ENCODE results near the gene TREML2. TPM values are rescaled to one million over a fixed set of nuclear protein-coding genes. Genes with fewer than 3 reads are reported as not detected.

Gene TREML2
- total and polyA plus RNA-seq, 3 donors from 2014 or later = 1.1 to 5.8 (median 1.8) TPM

GRCh38 chr6:41239467-41240159 is 38.7 kb upstream of the TREML2 start:
- Histone ChIP-seq H3K4me3 (peak overlapping the region in 1 of 2 donors; percentile 20), H3K36me3 (ENCODE audit: low read depth, missing control alignments) (no peaks in the 10 kb centered on the region), H3K4me1 (no peaks in the 10 kb centered on the region), H3K9me3 (no peaks in the 10 kb centered on the region), H3K27ac (no peak overlapping the region), H3K27me3 (no peaks in the 10 kb centered on the region)
- TF ChIP-seq CTCF (IDR thresholded peaks at IDR 0.05) = no peak
- no peak for TF ChIP-seq POLR2A (IDR thresholded peaks at IDR 0.05)
- WGBS, 2 donors = 8 to 12% methylated on average over 22 of the region's 22 CpGs
- intact Hi-C loops (cut with DNase I; ENCODE audit: low total_unique reads) = no loop called here
- no peak for DNase-seq

DNA sequence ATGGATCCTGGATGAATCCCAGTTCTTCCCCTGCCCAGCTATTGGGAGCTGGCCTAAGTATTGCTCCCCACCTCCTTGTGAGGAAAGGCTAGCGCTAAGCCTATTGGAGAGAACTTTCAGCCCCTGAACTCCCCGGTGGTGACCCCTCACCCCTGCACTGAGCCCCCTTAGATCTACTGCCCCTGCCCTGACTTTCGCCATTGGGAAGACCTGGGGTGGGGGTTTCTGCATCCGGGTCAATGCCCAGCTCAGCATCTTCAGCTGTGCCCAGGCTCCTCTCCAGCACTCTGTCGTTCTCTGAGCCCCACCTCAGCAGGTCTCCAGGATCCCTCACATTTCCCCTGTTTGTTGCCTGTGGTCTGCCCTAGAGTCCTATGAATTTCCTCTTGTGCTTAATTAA is 36.2 kb upstream of the TREML2 start:
- intact Hi-C loops (cut with DNase I; ENCODE audit: low total_unique reads) = no loop called here
- Histone ChIP-seq H3K4me1 (no peaks in the 10 kb centered on the region), H3K4me3 (no peak overlapping the region), H3K36me3 (ENCODE audit: low read depth, missing control alignments) (no peaks in the 10 kb centered on the region), H3K9me3 (no peaks in the 10 kb centered on the region), H3K27me3 (no peaks in the 10 kb centered on the region), H3K27ac (no peak overlapping the region)
- 56 to 75% methylated on average over 2 to 5 of the region's 5 CpGs for WGBS, 2 donors
- DNase-seq = no peak
- TF ChIP-seq CTCF (IDR thresholded peaks at IDR 0.05) = no peak

GRCh38 chr6:41236276-41236675 is 35.3 kb upstream of the TREML2 start:
- intact Hi-C loops (cut with DNase I; ENCODE audit: low total_unique reads) = no loop called here
- no peak overlapping the region for H3K4me3 ChIP-seq
- no peaks in the 10 kb centered on the region for H3K4me1 ChIP-seq
- no peaks in the 10 kb centered on the region for H3K9me3 ChIP-seq
- no peaks in the 10 kb centered on the region for H3K27me3 ChIP-seq
- 96% methylated on average over 4 of the region's 4 CpGs for WGBS, 2 donors
- H3K27ac ChIP-seq = no peak overlapping the region
- TF ChIP-seq CTCF (IDR thresholded peaks at IDR 0.05) = no peak
- no peak for TF ChIP-seq POLR2A (IDR thresholded peaks at IDR 0.05)
- no peaks in the 10 kb centered on the region for H3K36me3 ChIP-seq (ENCODE audit: low read depth, missing control alignments)
- DNase-seq = no peak

DNA sequence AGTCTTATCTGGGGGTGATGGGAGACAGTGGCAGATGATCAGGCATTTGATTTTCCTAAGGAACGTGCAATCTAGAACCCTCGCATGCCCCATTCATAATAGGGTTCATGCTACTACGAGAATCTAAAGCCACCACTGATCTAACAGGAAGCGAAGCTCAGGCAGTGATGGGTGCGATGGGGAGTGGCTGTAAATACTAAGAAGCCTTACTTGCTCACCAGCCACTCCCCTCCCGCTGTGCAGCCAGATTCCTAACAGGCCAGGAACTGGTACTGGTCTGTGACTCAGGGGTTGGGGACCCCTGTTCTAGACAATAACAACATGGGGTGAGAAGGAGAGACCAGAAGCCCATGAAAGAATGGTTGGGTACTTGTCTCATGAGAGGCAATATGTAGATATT is 31.7 kb upstream of the TREML2 start:
- Histone ChIP-seq H3K36me3 (ENCODE audit: low read depth, missing control alignments) (no peaks in the 10 kb centered on the region), H3K4me1 (no peaks in the 10 kb centered on the region), H3K27me3 (no peaks in the 10 kb centered on the region), H3K9me3 (no peaks in the 10 kb centered on the region), H3K27ac (no peak overlapping the region), H3K4me3 (no peak overlapping the region)
- intact Hi-C loops (cut with DNase I; ENCODE audit: low total_unique reads) = no loop called here
- WGBS, 2 donors = 89% methylated on average over 6 of the region's 6 CpGs
- TF ChIP-seq POLR2A (IDR thresholded peaks at IDR 0.05) (no peak), CTCF (IDR thresholded peaks at IDR 0.05) (no peak)
- DNase-seq = no peak

DNA sequence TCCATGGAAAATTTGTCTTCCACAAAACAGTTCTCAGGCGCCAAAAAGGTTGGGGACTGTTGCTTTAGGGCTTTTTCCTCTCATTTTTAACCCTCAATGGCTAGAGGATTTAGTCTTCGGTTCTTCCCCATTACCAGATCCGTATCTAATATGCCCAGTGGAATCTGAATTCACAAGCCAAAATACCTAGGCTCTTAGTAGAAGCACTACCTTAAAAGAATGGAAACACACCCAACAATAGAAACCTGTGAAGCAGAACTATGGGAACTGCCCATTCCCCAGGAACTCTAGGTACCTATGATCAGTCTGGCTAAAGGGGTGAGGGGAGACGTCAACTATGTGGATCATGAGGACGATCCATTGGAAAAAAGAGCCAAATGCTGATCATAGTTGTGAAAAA is 30.3 kb upstream of the TREML2 start:
- no peaks in the 10 kb centered on the region for H3K9me3 ChIP-seq
- intact Hi-C loops (cut with DNase I; ENCODE audit: low total_unique reads) = no loop called here
- H3K36me3 ChIP-seq (ENCODE audit: low read depth, missing control alignments) = no peaks in the 10 kb centered on the region
- no peak overlapping the region for H3K4me3 ChIP-seq
- WGBS, 2 donors = 62 to 73% methylated on average over 5 of the region's 5 CpGs
- H3K27me3 ChIP-seq = no peaks in the 10 kb centered on the region
- no peaks in the 10 kb centered on the region for H3K4me1 ChIP-seq
- H3K27ac ChIP-seq = no peak overlapping the region
- TF ChIP-seq POLR2A (IDR thresholded peaks at IDR 0.05) (no peak), CTCF (IDR thresholded peaks at IDR 0.05) (no peak)
- no peak for DNase-seq
